K562 (cell line): ENCODE results near the gene ILF2. TPM values are rescaled to one million over a fixed set of nuclear protein-coding genes. Genes with fewer than 3 reads are reported as not detected.

Experiments used
- CSDE1 ChIP-seq, 2 experiments: fragments of 450-650 bp; IDR thresholded peaks; 2 replicates each; pipeline ENCODE4 v1.6.1; 2016; ENCODE audit warnings: mild to moderate bottlenecking in 1 of 2
- CXXC5 ChIP-seq: fragments of 250-450 bp; sonication (Bioruptor Pico); IDR thresholded peaks from 2 replicates; pipeline ENCODE4 v1.8.0; 2022; ENCODE audit warnings: inconsistent platforms, mild to moderate bottlenecking, moderate library complexity
- FOS ChIP-seq: IDR thresholded peaks from 3 replicates; pipeline ENCODE4 v1.6.1; 2011; ENCODE audit not compliant: insufficient read length; ENCODE audit errors: extremely low read depth
- HIVEP1 ChIP-seq: fragments of 250-450 bp; sonication (Bioruptor Pico); IDR thresholded peaks from 2 replicates; pipeline ENCODE4 v1.4.0; 2020; ENCODE audit warnings: mild to moderate bottlenecking
- JUN ChIP-seq, 2 experiments: sonication (generic) in 1 of 2; formaldehyde crosslinking in 1 of 2; IDR thresholded peaks; 2 replicates each; pipeline versions ENCODE4 v1.6.1 to v1.8.0; 2012 to 2022; ENCODE audit warnings: borderline replicate concordance in 2 of 2, mild to moderate bottlenecking in 2 of 2, improper control_type of control experiment in 1 of 2, low read depth in 1 of 2, low read length in 1 of 2, missing genetic modification reagents in 1 of 2
- KLF1 ChIP-seq: fragments of 450-650 bp; IDR thresholded peaks from 2 replicates; pipeline ENCODE4 v1.6.1; 2016; ENCODE audit warnings: missing genetic modification characterization, missing compliant biosample characterization
- NELFE ChIP-seq: IDR thresholded peaks from 2 replicates; pipeline ENCODE4 v1.6.1; 2011; ENCODE audit warnings: mild to moderate bottlenecking; ENCODE audit not compliant: insufficient read depth, insufficient read length
- NR2C2 ChIP-seq, 2 experiments: fragments of 200-800 bp in 1 of 2; sonication (Bioruptor generic) in 1 of 2; sonication (generic) in 1 of 2; formaldehyde crosslinking in 1 of 2; IDR thresholded peaks; 2 replicates each; pipeline versions ENCODE4 v1.6.1 to v1.8.0; 2016 to 2022; ENCODE audit warnings: mild to moderate bottlenecking in 1 of 2, missing compliant biosample characterization in 1 of 2, missing genetic modification characterization in 1 of 2, missing genetic modification reagents in 1 of 2
- PCBP2 ChIP-seq: fragments of 200-400 bp; formaldehyde crosslinking; IDR thresholded peaks from 2 replicates; pipeline ENCODE4 v1.6.1; 2018; ENCODE audit warnings: low read length, low read depth, mild to moderate bottlenecking, moderate library complexity; ENCODE audit not compliant: poor library complexity, severe bottlenecking
- PHB2 ChIP-seq: fragments of 450-650 bp; IDR thresholded peaks from 2 replicates; pipeline ENCODE4 v1.6.1; 2017; ENCODE audit warnings: low read depth
- PHTF2 ChIP-seq: fragments of 250-450 bp; sonication (Bioruptor Pico); IDR thresholded peaks from 2 replicates; pipeline ENCODE4 v1.5.0; 2021; ENCODE audit warnings: mild to moderate bottlenecking
- PREB ChIP-seq: sonication (generic); formaldehyde crosslinking; IDR thresholded peaks from 2 replicates; pipeline ENCODE4 v1.8.1; 2023; ENCODE audit warnings: mild to moderate bottlenecking, missing genetic modification reagents
- RFX5 ChIP-seq: IDR thresholded peaks from 2 replicates; pipeline ENCODE4 v1.6.1; 2011; ENCODE audit warnings: low read depth, mild to moderate bottlenecking, improper control_type of control experiment, low read length
- SETDB1 ChIP-seq: IDR thresholded peaks from one replicate; pipeline ENCODE4 v1.6.1; 2012; ENCODE audit warnings: low read length, control low read depth, inconsistent platforms
- SMARCA5 ChIP-seq: fragments of 450-650 bp; IDR thresholded peaks from 2 replicates; pipeline ENCODE4 v1.6.1; 2016
- SREBF2 ChIP-seq: sonication (generic); formaldehyde crosslinking; IDR thresholded peaks from 2 replicates; pipeline ENCODE4 v1.4.0; 2020; ENCODE audit warnings: mild to moderate bottlenecking, missing genetic modification reagents
- ZBTB2 ChIP-seq: fragments of 450-650 bp; IDR thresholded peaks from 2 replicates; pipeline ENCODE4 v1.6.1; 2016; ENCODE audit warnings: antibody characterized with exemption
- ZNF253 ChIP-seq: fragments of 250-450 bp; sonication (Bioruptor Pico); conservative IDR thresholded peaks from 2 replicates; pipeline ENCODE4 v1.6.1; 2021; ENCODE audit warnings: mild to moderate bottlenecking
- ZNF551 ChIP-seq: fragments of 250-450 bp; sonication (Bioruptor Pico); IDR thresholded peaks from 2 replicates; pipeline ENCODE4 v1.5.0; 2021; ENCODE audit warnings: mild to moderate bottlenecking, moderate library complexity
- polyA plus RNA-seq, 8 experiments: library from polyadenylated mRNA; depleted of rRNA in 4 of 8; stranded (reverse) in 5 of 8; unstranded in 3 of 8; fragments of >200 nt; fragmentation: Nextera tagmentation in 2 of 8; fragmentation: Illumina TruSeq in 1 of 8; extraction: Ambion mirVana in 2 of 8; extraction: Trizol in 1 of 8; gene quantifications; 2 replicates each; pipeline versions ENCODE4 v1.2.1 to v1.2.3, GENCODE V29; 2011 to 2014; ENCODE audit warnings: inconsistent platforms in 1 of 8, missing spikeins in 1 of 8
- total RNA-seq, 7 experiments: library from RNA; depleted of rRNA in 6 of 7; stranded (reverse); fragments of >200 nt in 6 of 7; fragmentation: Illumina TruSeq in 2 of 7; extraction: Trizol in 2 of 7; gene quantifications; 2 replicates each; pipeline versions ENCODE4 v1.2.1 to v1.2.3, GENCODE V29; 2011 to 2021; ENCODE audit warnings: low replicate concordance in 1 of 7
- TF ChIP-seq, protein P1 (sequence below): fragments of 450-650 bp; formaldehyde crosslinking; IDR thresholded peaks from 2 replicates; pipeline ENCODE4 v1.4.0; 2020; ENCODE audit warnings: mild to moderate bottlenecking
- TF ChIP-seq, protein P2 (sequence below): fragments of 450-650 bp; IDR thresholded peaks from 2 replicates; pipeline ENCODE4 v1.7.1; 2018; ENCODE audit warnings: mild to moderate bottlenecking, low read depth; ENCODE audit not compliant: partially characterized antibody
- TF ChIP-seq, protein P3 (sequence below): fragments of 250-450 bp; sonication (Bioruptor Pico); IDR thresholded peaks from 2 replicates; pipeline ENCODE4 v1.9.0; 2021; ENCODE audit warnings: mild to moderate bottlenecking

The ILF2 gene
- total and polyA plus RNA-seq, 9 of the 15 experiments (the other 6 are each of a cell fraction or from before 2014, with no cell fraction given), result 282 to 726 (median 474) TPM

DNA sequence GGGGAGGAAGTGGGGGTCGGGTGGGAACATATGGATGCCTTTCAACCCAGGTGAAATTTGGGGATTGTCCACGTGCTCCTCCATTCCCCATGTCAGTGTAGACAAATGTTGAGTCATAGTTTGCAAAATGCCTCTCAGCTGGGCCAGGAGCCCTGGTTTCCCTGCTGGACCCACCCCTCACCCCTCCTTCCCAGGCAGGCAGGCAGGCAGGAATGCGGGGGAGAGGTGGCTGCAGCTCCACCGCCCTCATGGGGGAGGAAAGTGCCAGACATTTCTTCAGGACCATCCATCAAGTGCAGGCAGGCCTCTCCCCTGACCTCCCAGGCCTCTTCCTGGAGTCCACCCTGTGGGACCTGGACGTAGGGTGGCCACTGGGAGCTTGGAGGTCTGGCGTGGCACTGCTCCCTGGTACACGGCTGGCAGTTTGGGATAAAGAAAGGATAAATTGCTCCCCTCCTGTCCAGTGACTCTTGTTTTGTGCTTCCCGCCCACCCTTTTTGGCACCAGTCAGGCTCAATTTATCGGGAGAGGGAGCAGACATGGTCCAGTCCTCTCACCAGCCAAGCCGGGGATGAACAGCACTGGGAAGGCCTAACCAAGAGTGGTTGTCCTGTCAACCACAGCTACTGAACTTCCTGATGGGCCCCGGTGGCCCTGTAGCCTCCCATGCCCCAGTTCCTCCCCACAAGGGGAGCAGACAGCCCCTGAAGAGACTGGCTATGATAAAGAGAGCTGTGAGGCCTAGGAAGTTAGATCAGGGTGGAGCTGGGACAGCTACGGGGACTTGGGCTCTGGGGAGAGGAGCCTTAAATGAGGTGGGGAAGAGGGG, 26.6 kb upstream of the ILF2 start (continued):
- TF ChIP-seq HIVEP1 (CRISPR knock-in tag), result no peak
- no peak for TF ChIP-seq SMARCA5
- TF ChIP-seq, protein P1, sequence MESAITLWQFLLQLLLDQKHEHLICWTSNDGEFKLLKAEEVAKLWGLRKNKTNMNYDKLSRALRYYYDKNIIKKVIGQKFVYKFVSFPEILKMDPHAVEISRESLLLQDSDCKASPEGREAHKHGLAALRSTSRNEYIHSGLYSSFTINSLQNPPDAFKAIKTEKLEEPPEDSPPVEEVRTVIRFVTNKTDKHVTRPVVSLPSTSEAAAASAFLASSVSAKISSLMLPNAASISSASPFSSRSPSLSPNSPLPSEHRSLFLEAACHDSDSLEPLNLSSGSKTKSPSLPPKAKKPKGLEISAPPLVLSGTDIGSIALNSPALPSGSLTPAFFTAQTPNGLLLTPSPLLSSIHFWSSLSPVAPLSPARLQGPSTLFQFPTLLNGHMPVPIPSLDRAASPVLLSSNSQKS (CRISPR knock-in tag), result no peak
- TF ChIP-seq JUN (IDR thresholded peaks at IDR 0.05; ENCODE audit: borderline replicate concordance, low read depth, low read length), result no peak
- no peak for TF ChIP-seq JUN (CRISPR knock-in tag; IDR thresholded peaks at IDR 0.05; ENCODE audit: borderline replicate concordance)
- peak; percentile 64 for TF ChIP-seq KLF1 (tag)
- no peak for TF ChIP-seq PHB2
- TF ChIP-seq NR2C2 (CRISPR knock-in tag; IDR thresholded peaks at IDR 0.05), result peak; percentile 29; the same call in 1 of the 2 replicates
- peak; percentile 29; the same call in 1 of the 2 replicates for TF ChIP-seq NR2C2 (tag; IDR thresholded peaks at IDR 0.05)
- TF ChIP-seq CXXC5 (CRISPR knock-in tag), result no peak
- TF ChIP-seq NELFE, result no peak
- TF ChIP-seq, protein P2, sequence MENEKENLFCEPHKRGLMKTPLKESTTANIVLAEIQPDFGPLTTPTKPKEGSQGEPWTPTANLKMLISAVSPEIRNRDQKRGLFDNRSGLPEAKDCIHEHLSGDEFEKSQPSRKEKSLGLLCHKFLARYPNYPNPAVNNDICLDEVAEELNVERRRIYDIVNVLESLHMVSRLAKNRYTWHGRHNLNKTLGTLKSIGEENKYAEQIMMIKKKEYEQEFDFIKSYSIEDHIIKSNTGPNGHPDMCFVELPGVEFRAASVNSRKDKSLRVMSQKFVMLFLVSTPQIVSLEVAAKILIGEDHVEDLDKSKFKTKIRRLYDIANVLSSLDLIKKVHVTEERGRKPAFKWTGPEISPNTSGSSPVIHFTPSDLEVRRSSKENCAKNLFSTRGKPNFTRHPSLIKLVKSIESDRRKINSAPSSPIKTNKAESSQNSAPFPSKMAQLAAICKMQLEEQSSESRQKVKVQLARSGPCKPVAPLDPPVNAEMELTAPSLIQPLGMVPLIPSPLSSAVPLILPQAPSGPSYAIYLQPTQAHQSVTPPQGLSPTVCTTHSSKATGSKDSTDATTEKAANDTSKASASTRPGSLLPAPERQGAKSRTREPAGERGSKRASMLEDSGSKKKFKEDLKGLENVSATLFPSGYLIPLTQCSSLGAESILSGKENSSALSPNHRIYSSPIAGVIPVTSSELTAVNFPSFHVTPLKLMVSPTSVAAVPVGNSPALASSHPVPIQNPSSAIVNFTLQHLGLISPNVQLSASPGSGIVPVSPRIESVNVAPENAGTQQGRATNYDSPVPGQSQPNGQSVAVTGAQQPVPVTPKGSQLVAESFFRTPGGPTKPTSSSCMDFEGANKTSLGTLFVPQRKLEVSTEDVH, result no peak
- TF ChIP-seq SREBF2 (CRISPR knock-in tag), result no peak
- TF ChIP-seq PHTF2 (CRISPR knock-in tag), result no peak
- TF ChIP-seq, protein P3, sequence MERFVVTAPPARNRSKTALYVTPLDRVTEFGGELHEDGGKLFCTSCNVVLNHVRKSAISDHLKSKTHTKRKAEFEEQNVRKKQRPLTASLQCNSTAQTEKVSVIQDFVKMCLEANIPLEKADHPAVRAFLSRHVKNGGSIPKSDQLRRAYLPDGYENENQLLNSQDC (CRISPR knock-in tag), result no peak
- no peak for TF ChIP-seq PCBP2
- no peak for TF ChIP-seq RFX5
- no peak for TF ChIP-seq CSDE1 (IDR thresholded peaks at IDR 0.05)
- TF ChIP-seq ZNF551 (CRISPR knock-in tag), result no peak
- no peak for TF ChIP-seq ZNF253
- no peak for TF ChIP-seq SETDB1
- no peak for TF ChIP-seq PREB (CRISPR knock-in tag)
- TF ChIP-seq FOS, result no peak
- no peak for TF ChIP-seq ZBTB2
